PC-9 (cell line): ENCODE results near the gene MRPL54.

ENCODE experiments used
- EZH2 ChIP-seq: fragments of 200-600 bp; sonication (generic); IDR thresholded peaks from 2 replicates; pipeline ENCODE4 v1.8.0; 2017; ENCODE audit warnings: antibody characterized with exemption, low read depth
- TF ChIP-seq, protein P1 (sequence below): fragments of 200-600 bp; sonication (generic); conservative IDR thresholded peaks from 2 replicates; pipeline ENCODE4 v1.6.1; 2017; ENCODE audit warnings: mixed run types, antibody characterized with exemption, mild to moderate bottlenecking, moderate library complexity

DNA sequence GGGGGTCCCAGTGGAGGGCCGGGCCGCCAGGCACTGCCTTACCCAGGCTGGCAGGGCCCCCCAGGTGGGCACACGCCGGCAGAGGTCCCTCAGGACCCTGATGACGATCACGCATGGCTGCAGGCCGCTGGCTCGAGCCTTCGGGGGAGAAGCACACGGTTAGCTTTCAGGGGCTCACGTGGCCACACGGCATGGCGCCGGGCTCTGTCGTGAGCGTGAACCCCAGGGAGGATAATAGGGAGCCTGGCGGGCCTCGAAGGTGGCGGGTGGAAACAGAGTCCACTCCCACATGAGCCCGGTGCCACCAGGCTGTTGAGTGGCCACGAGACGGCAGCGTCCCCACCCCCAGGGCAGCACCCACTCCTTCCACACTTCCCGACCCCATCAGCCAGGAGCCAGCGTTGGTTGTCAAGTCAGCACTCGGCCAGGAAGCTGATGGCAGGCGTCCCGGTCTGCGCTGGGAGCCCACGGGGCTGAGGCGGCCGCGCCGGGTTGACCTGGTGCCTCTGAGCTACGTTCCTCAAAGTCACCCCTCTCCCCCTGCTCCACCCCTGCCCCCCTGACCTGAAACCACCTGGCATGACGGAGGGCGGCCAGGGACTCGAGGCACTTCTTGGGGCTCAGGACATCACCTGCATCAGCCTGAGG lies 48.4 kb downstream of the MRPL54 start:
- TF ChIP-seq, protein P1, sequence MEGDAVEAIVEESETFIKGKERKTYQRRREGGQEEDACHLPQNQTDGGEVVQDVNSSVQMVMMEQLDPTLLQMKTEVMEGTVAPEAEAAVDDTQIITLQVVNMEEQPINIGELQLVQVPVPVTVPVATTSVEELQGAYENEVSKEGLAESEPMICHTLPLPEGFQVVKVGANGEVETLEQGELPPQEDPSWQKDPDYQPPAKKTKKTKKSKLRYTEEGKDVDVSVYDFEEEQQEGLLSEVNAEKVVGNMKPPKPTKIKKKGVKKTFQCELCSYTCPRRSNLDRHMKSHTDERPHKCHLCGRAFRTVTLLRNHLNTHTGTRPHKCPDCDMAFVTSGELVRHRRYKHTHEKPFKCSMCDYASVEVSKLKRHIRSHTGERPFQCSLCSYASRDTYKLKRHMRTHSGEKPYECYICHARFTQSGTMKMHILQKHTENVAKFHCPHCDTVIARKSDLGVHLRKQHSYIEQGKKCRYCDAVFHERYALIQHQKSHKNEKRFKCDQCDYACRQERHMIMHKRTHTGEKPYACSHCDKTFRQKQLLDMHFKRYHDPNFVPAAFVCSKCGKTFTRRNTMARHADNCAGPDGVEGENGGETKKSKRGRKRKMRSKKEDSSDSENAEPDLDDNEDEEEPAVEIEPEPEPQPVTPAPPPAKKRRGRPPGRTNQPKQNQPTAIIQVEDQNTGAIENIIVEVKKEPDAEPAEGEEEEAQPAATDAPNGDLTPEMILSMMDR: no peak
- no peak for TF ChIP-seq EZH2
